ENCODE measurements around the gene HNRNPAB.

DNA sequence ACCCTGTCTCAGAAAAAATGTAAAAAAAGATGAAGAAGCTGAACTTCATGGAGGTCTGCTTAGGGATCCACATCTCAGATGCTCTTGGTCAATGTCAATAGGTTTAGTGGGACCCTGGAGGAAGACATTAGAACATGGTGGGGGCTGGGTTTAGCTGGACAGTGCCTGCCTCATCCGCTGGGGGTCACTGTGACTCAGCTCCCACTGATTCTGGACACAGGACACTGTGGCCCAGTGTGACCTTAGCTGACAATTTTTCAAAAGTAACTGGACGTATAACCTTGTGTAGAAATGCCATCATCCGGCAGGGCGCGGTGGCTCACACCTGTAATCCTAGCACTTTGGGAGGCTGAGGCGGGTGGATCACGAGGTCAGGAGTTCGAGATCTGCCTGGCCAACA lies 7.3 kb upstream of the HNRNPAB start:
- TF ChIP-seq, protein P1, sequence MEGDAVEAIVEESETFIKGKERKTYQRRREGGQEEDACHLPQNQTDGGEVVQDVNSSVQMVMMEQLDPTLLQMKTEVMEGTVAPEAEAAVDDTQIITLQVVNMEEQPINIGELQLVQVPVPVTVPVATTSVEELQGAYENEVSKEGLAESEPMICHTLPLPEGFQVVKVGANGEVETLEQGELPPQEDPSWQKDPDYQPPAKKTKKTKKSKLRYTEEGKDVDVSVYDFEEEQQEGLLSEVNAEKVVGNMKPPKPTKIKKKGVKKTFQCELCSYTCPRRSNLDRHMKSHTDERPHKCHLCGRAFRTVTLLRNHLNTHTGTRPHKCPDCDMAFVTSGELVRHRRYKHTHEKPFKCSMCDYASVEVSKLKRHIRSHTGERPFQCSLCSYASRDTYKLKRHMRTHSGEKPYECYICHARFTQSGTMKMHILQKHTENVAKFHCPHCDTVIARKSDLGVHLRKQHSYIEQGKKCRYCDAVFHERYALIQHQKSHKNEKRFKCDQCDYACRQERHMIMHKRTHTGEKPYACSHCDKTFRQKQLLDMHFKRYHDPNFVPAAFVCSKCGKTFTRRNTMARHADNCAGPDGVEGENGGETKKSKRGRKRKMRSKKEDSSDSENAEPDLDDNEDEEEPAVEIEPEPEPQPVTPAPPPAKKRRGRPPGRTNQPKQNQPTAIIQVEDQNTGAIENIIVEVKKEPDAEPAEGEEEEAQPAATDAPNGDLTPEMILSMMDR (conservative IDR thresholded peaks at IDR 0.05 in 1 of 2, IDR thresholded peaks at IDR 0.05 in 1 of 2; ENCODE audit: extremely low read depth in 1 of 2, insufficient read depth in 1 of 2, low read depth in 1 of 2, low read length in 2 of 2) = peak; percentile 41 to 54
- no peak for TF ChIP-seq EZH2 (IDR thresholded peaks at IDR 0.05; ENCODE audit: borderline replicate concordance, low read length)
